ENCODE measurements around the gene LRRC28. TPM values are rescaled to one million over a fixed set of nuclear protein-coding genes. Genes with fewer than 3 reads are reported as not detected.

LRRC28 gene
- total RNA-seq, 4 donors from 2014 or later: 29.3 to 39.7 (median 34.8) TPM

DNA sequence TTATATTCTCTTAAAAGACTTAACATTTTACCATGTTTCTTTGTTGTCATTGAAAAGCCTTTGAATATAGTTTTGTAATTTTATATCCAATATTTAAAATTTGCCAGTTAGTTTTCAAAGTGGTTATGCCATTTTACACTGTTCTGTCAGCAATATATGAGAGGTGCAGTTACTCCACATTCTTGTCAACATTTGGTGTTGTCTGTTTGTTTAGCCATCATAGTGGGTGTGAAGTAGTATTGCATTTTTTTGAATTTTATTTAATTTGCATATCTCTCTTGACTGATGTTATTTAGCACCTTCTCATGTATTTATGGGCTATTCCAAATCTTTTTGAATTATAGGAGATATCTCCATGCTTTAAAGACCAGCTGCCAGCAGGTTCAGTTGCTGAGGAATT is 40.4 kb downstream of the LRRC28 start:
- no peak for TF ChIP-seq CTCF (IDR thresholded peaks at IDR 0.05)
- no peak for TF ChIP-seq POLR2A (IDR thresholded peaks at IDR 0.05)
- intact Hi-C loops (cut with DNase I; ENCODE audit: low total_unique reads): no loop called here
- no peak for DNase-seq (ENCODE audit: low spot score in 2 of 2)
- H3K4me3 ChIP-seq (ENCODE audit: low read depth, poor library complexity, severe bottlenecking): no peak overlapping the region

DNA sequence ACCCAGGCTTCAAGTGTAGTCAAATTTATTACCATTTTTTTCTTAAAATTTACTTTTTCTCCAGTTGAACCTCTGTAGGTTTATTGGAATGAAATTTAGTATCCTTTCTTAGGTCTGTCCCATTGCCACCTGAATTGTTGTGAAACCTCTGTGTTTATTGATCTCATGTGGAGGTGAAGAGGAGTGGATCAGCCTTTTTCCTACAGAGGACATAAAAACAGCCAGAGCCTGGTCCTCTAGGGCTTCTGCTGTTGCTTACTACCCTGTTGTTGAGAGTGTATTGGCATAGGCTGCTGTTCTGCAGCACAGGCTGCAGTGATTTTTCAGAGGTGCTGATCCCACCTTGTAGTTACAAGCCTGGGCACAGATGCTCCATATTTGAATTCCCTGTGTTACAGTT is 44.6 kb downstream of the LRRC28 start:
- H3K4me3 ChIP-seq (ENCODE audit: low read depth, poor library complexity, severe bottlenecking): no peak overlapping the region
- TF ChIP-seq CTCF (IDR thresholded peaks at IDR 0.05) (no peak), POLR2A (IDR thresholded peaks at IDR 0.05) (no peak)
- intact Hi-C loops (cut with DNase I; ENCODE audit: low total_unique reads): no loop called here
- no peak for DNase-seq (ENCODE audit: low spot score in 2 of 2)

DNA sequence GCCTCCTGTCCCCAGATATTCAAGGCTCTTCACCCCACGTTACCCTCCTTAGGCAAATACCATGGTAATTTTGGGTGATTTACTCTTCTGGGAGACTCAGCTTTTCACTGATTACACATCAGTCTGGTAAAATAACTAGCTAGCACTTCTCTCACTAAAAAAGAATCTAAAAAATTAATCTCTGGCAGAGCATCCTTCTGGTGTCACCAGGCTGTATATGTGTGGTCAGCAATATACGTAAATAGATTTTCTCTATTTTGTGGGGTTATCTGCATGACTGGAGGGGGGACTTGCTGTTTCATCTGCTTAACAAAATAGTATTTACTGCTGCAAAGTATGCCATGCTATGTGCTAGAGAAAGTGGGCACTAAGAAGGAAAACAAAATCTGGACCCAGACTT is 45.1 kb downstream of the LRRC28 start:
- TF ChIP-seq POLR2A (IDR thresholded peaks at IDR 0.05) (no peak), CTCF (IDR thresholded peaks at IDR 0.05) (no peak)
- 80 to 83% methylated on average over 2 of the region's 2 CpGs for WGBS, 2 donors
- no peak overlapping the region for H3K4me3 ChIP-seq (ENCODE audit: low read depth, poor library complexity, severe bottlenecking)
- intact Hi-C loops (cut with DNase I; ENCODE audit: low total_unique reads): no loop called here
- no peak for DNase-seq (ENCODE audit: low spot score in 2 of 2)

DNA sequence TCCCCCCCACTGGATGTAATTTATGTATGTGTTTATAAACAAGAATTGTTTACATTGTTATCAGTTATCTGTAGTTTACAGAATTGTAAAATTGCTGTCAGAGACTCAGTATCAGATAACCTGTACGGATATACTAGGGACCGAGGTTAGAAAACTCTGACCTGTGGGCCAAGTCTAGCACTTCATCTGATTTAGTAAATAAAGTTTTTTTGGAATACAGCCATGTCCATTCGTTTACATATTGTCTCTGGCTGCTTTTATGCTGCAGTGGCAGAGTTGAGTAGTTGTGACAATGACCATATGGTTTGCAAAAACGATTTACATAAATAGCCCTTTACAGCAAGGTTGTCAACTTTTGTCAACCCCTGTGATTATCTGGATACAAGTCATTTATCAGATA is 52.6 kb downstream of the LRRC28 start:
- 67 to 77% methylated on average over 4 of the region's 4 CpGs for WGBS, 2 donors

DNA sequence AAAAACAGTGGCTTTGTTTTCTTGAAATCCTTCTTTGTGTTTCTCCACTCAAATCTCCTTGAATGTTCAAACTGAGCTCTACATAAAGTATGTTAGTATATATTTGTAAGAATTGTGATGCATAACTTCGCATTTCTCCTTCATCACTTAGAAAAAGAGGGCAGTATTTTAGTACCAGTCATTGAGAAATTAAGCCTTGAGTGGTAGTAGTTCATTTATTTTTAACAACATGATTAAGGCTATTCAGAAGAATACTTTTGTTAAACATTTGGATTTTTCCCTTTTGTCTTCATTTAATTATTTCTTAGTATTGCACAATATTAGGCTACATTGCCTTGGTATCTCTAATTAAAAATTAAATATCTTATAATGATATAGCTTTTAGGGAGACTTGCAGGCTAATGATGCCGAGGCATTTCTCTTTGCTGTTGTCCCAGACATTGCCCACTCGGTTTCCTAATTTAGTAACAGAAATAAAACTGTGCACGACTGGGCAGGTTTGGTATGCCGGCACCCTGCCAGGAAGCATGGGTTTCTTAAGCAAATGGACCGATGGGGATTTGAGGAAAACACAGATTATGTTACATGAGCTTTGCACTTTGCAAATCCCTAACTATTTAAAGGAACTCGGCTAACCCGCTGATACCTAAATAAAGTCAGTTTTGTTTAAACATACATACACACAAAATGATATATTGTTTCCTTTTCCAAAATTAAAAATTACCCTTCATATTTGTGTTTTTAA is 54.7 kb downstream of the LRRC28 start:
- intact Hi-C loops (cut with DNase I; ENCODE audit: low total_unique reads): no loop called here
- TF ChIP-seq POLR2A (IDR thresholded peaks at IDR 0.05): no peak
- no peak for TF ChIP-seq CTCF (IDR thresholded peaks at IDR 0.05)
- 37 to 43% methylated on average over 8 of the region's 8 CpGs for WGBS, 2 donors
- no peak overlapping the region for H3K4me3 ChIP-seq (ENCODE audit: low read depth, poor library complexity, severe bottlenecking)
- DNase-seq (ENCODE audit: low spot score in 2 of 2): no peak

More for the DNA sequence above, 52.6 kb downstream of the LRRC28 start:
- intact Hi-C loops (cut with DNase I; ENCODE audit: low total_unique reads): no loop called here
- no peak for DNase-seq (ENCODE audit: low spot score in 2 of 2)
- H3K4me3 ChIP-seq (ENCODE audit: low read depth, poor library complexity, severe bottlenecking): no peak overlapping the region
- no peak for TF ChIP-seq POLR2A (IDR thresholded peaks at IDR 0.05)

DNA sequence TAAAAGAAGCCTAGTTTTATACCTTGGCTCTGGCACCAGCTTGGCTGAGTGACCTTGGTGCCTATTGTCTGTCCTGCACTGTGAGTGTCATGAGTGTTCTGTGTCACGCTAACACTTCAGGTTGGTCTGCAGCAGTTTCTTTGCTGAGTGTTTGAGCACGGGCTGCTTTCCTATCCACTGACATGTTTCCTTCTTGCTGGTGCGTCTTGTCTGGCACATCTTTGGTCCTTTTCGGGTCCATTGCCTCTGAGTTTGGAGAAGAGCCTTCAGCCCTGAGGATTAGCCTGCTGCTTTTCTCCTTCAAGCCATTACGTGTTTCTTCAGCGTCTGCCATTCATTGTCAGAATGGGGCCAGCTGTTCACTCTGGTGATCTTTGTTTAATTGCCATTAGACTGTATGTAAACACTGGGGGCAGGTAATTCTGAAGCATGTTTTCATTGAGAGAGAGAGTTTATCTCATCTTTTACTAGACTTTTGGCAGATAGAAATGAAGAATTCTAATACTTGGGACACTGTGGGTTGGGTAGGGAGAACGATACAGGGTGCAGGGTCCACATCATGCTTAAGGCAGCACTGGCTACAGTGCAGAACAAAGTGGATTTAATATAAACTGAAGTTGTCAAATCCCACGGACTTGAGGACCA is 55.5 kb downstream of the LRRC28 start:
- 39 to 47% methylated on average over 8 of the region's 8 CpGs for WGBS, 2 donors

More for the DNA sequence above, 55.5 kb downstream of the LRRC28 start:
- no peak for DNase-seq (ENCODE audit: low spot score in 2 of 2)
- intact Hi-C loops (cut with DNase I; ENCODE audit: low total_unique reads): no loop called here
- H3K4me3 ChIP-seq (ENCODE audit: low read depth, poor library complexity, severe bottlenecking): no peak overlapping the region
- TF ChIP-seq POLR2A (IDR thresholded peaks at IDR 0.05) (no peak), CTCF (IDR thresholded peaks at IDR 0.05) (no peak)

Measured in lower leg skin (tissue), 4 donors.